Stimulated activated CD8-positive, alpha-beta memory T cell treated with anti-CD3 and anti-CD28 coated beads, Interleukin-4, amount 100 ng/mL, for 48 hours (primary cell): ENCODE measurements around the gene CALML3.
A peak's percentile ranks its signal among the peaks of the same experiment; 100 is the strongest.

Experiments
- DNase-seq: peaks from one replicate; pipeline ENCODE4 v3.0.0-alpha.2; 2020

The CALML3 gene

DNA sequence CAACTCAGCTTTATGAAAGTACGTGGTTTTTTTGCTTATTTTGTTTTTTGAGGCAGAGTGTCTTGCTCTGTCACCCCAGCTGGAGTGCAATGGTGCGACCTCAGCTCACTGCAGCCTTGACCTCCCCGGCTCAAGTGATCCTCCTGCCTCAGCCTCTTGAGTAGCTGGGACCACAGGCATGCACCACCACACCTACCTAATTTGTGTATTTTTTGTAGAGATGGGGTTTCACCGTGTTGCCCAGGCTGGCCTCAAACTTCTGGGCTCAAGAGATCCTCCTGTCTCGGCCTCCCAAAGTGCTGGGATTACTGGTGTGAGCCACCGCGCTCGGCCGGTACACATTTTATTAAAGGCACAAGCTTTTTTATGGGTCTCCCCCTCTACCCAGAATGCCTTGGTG lies 34.3 kb downstream of the CALML3 start:
- peak; percentile 14 for DNase-seq

DNA sequence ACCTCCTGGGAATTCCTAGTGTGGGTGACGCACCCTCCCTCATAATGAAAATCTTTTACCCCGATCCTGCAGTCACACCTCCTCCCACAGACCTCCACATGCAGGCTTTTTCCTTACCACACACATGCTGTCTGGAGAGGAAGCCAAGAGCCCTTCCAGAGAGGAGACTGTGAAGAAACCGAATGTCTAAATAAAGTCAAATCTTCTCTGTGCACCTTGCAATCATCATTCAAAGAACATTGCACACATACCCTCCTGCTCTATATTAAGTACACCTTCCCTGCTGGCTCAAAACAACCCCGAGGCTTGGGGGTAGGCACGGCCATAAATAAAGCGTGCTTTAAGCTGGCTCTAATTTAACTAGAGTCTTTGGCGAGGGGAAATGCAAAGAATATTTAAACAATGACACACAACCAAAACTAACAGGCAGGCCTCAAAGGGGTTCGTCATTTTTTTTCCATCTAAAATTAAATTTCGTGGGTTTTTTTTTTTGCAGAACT lies 34.9 kb downstream of the CALML3 start:
- DNase-seq: no peak

DNA sequence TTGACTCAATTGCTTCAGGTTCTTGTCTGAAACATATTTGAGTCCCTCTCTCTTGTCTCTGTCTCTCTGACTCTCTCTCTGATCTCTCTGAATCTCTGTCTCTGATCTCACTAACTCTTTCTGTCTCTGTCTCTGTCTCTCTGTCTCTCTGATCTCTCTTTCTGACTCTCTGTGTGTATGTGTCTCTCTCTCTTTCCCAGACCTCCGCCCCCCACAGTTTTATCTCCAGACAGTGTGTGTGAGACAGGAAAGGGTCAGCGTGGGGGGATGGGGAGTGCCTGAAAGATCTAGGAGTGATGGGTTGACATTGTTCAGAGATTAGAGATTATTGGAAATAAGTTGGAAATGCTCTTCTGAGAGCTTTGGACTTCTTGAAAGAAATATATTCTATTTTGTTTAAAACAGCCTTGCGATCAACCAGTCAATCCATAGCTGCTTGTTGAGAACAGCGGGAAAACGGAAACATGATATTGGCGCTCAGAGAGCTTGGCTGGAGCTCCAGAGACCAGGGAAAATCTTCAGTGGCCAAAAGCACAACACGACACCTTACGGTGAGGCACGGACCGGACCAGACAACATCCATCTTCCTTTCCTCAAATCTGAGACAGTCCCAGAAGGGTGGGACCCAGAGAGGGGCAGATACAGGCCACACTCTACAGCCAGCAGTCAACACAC lies 35.5 kb downstream of the CALML3 start:
- DNase-seq: no peak

DNA sequence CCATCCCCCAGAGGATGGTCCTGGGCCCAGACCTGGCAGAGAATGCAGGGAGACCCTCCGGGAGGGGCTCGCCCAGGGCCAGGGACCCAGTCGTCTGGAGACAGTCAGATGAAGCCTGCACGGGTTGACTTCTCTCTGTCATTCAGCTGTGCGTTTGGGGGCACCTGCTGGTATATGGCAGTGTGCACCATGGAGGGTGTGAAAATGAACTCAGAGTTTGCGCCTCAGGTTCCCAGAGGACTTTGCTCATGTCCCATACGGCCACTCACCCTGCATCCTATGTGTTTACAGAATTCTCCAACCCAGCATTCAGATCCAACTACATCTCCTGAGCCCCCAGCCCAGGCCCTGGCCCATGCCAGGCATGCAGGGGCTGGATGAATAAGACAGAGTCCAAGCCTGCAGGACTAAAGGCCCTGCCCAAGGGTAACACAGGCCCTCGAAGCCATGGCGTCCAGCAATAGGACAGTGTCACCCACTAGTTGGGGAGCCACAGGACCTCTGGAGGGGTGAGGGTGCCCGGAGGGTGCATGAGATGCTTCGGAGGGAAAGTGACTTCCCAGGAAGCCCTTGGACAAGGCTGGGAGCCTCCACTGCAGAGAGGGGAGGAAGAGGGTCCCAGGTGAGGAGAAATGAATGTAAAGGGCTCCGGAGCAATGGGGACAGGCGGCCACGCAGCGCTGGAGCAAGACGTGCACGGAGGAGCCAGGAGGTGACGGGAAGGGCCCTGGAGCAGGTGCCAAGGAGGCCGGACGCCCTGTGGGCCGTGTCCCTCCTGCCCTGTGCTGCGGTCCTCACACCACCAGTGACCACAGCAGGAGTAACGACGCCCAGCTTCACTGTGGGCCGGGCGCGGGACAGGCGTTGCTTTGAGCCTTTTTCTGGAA lies 36.3 kb downstream of the CALML3 start:
- no peak for DNase-seq

DNA sequence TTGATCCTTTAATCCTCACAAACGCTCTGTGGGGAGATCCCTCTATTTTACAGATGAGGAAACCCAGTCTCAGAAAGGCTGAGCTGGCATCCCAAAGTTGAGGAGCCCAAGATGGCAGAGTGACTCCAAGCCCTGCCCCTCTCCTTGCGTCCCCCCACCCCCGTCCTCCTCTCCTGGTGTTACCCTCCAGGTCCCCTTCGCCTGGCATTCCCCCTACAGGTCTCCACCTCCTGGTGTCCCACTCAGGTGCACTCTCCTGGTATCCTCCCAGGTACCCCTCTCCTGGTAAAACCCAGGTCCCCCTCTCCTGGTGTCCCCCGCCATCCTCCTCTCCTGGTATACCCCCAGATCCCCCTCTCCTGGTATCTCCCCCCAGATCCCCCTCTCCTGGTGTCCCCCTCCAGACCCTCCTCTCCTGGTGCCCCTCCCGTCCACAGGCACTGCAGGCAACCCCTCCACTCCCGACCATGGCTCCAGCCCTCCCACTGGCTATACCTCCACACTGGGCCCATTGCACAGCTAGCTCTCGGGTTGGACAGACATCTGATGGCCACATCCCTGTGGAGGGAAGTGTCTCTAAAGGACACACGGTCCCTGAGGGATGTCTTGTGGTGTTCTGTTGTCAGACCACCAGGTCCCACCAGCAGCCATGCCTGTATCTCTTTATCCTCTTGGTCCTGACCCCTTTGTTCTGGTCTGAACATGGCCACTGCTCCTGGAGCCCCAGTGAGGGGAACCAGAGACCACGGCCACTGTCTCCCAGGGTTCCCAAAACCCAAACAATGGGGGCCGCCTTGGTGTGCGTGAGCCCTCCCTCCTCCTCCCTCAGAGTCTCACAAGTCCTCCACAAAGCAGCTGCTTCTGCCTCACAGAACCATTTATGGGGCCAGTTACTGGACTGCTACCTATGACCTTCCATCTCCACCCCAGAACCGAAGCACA lies 37.2 kb downstream of the CALML3 start:
- no peak for DNase-seq

DNA sequence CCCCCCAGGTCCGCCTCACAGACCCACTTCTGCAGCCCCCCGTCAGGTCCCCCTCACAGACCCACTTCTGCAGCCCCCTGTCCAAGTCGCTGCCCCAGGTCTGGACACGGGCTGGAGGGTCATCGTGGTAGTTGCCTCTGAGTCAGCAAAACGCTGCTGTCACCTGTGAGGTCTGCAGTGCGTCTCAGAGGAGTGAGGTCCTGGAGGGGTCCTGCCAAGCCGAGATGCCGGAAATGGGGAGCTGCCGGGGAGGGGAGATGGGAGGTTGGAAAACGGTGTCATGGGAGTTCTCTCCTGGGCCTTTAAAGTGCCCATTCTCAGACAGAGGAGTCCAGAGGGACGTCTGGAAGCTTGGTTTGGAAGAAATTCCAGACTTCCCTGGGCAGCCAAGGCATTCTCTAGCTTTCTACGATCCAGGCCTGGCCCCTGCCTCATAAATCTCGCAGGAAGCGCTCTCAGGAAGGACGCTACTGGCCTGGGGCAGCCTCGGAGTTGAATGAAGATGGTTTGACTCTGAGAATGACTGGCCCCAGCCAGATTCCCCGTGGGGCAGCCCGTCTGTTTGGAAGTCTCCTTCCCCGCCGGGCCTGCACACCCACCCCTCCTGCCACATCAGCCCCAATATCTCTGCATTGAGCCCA lies 38.7 kb downstream of the CALML3 start:
- no peak for DNase-seq

DNA sequence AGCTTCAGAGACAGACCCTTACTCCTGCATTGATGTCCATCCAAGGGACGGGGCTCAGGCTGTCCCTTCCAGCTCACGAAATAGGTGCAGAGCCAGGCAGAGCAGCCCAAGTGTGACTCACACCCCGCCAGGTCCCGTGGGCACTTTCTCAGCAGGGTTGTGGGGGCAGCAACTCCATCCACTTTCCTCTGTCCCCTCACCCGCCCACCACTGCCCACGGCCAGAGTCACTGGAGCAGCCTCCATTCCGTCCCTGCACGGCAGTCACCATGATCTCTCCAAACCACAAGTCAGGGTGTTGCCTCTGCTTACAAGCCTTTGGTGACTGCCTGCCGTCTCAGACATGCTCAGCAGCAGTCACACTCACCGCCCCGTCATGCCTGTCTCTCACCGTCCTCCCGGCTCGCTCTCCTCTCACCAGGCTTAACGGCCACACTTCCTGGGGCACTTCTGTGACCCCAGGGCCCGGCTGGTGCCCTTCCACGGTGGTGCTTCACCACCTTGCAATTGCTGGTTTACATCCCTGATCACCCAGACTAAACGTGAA lies 39.3 kb downstream of the CALML3 start:
- DNase-seq: peak; percentile 46

DNA sequence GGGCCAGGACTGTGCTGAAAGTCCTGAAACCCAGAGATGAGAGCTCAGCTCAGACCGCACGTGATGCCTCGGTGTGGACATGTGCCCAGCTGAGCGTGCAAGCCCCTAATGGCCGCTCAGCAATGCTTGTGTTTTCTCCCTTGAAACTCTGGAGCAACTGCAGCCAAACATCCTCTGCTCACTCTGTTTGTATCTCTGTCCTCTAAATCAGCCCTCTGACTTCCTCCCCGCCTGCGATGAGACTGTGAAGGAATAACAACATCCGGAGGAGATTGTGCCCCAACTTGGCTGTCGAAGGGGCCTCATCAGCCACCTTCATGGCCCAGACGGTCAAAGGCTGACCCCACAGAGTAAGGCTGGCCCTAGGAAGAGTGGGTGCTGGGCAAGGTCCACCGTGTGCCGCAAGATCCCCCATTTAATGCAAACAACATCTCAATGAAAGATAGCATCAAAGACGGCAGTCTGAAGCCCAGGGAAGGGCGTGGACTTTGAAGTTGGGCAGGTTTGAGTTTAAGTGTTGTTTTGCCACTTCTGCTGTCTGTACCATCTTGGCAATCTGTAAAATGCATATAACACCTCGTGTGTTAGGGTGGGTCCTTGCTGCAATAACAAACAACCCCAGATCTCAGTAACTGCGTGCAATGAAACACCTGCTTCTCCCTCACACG lies 39.9 kb downstream of the CALML3 start:
- no peak for DNase-seq

DNA sequence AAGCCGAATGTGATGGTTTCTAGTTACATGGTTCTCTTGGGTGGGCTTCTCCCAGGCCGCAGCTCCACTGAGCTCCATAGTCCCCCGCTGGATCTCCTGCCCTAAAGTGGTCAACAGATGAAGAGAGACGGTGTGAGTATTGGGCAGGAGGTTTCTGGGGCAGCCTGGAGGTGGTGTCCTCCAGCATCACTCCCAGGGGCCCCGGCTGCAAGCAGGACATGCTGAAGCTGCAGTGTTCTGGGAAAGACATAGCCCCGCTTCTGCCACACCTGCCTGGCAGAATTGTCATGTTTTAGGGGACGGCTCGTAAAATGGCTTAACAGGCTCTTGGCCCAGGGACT lies 40.4 kb downstream of the CALML3 start:
- peak; percentile 20 for DNase-seq

DNA sequence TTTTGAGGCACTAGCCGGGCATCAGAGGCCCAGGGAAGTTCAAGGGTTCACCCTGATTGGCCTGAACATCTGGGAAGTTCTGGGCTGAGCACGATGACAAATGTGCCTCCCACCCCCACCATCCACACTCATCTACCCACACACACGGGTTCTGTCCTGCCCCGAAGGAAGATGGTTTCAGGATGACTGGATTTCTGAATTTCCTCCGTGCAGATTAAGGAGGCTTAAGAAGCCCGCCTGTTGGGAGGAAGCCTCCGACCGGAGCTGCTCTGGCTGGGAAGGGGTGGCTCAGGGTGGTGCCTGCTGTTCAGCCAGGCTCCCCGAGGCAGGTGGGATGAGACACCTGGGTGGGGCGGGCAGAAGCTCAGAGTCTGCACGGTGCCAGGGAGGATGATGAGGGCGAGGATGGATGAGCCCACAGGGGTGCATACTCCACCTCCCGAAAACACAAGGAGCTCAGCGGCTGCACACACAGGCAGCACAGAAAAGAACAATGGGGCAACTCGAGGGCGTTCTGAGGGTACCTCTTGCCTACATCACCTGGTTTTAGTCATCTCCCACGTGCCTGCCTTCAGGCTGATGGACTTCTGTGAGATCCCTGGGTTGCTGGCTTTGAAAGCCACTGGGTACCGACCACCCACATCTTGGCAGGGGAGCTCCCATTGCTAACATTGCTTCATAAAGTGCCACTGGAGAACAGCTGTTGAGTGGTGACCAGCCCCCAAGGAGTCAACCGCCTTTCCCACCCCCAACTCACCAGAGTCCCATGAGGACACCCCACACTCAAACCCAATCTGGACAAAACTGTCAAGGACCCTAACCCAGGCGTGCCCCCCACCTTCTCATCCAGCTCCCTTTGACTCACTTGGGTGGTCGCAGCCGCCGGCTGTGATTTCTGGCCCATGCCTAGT lies 41.2 kb downstream of the CALML3 start:
- no peak for DNase-seq

DNA sequence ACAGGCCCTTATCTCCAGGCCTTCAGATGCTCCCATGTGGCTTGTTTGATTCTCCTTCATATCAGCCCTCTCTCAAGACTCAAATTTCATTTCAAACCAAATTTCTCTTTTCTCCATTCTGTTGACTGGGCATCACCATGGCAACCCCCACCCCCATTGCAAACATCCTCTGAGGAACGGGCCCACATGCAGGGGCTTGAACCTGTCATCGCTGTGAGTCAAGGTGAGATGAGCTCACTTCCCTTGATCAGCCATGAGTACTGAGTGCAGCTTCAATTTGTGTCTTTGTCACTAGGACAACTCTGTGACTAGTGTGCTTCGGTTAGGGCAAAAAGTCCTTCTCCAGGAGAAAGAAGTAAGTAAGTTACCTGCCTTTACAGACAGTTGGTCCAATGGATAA lies 41.9 kb downstream of the CALML3 start:
- DNase-seq: peak; percentile 62

DNA sequence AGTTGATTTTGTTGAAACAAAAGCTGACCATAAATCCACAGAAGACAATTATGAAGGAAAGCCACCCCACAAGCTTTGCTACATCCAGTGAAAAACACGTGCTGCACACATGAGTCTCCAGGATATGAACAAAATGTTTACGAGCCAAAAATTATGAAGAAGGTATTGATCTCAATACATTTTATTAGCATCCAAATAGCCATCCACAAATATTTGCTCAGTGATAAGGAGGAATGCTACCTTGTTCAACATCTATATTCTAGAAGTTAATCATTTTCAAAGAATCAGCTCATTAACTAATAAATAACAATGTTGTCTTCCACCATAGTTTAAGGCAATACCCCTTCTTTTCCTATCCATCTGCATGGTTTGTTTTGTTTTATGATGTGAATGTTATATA lies 42.7 kb downstream of the CALML3 start:
- no peak for DNase-seq

DNA sequence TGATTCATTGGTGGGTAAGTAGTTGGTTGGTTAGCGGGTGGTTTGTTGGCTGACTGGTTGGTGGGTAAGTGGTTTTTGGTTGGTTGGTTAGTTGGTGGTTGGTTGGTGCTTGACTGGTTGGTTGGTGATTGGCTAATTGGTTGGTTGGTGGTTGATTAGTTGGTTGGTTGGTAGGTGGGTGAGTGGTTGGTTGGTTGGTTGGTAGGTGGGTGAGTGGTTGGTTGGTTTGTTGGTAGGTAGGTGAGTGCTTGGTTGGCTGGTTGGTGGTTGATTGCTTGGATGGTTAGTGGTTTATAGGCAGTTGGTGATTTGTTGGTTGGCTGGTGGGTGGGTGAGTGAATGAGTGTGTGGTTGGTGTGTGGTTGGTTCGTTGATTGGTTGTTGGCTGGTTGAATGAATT lies 44.2 kb downstream of the CALML3 start:
- no peak for DNase-seq

DNA sequence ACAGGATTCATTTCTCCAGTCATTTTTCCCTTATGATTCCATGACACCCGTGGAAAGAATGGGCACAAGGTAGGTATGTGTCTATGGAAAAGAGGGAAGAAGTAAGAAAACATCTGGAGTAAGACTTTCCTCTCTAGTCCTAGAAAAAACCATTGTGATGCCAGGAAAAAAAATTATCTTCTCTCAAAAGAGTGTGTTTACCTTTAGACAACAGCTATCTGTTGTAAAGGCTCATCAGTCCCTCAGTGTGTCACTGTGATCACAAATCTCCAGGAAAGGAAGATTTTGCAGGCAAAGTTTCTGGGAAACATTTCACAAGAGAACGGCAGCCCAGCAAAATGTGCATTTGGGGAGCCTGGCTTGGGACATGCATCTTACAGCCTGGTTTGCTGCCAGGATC lies 44.8 kb downstream of the CALML3 start:
- DNase-seq: no peak

DNA sequence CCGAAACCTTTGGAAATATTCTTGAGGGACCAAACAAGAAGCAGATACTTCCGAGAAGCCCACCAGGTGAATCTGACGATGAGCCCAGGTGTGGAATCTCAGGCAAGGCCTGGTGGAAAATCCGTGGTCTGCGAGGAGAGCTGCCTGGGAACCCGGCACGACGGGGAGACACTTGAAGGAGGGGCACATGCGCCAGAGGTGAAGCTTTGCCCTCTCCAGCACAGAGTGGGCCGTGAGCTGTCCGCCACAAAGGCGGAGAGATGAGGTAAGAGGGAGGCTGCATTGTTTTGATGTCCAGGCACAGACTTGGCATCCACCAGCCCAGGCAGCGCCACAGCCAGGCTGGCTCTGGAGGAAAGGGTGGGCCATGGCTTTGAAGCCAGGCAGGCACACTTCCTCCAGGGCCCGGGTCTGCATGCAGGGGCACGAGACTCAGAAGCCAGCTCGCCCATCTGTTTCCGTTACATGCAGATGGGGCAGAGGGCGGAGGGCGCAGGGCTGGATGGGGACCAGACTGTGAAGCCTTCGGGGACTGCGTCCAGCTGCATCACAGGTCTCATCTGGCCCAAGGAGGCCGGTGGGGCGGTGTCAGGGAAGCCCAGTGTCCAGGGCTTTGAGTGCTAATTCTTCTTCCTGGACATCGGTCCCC lies 45.4 kb downstream of the CALML3 start:
- DNase-seq: no peak

DNA sequence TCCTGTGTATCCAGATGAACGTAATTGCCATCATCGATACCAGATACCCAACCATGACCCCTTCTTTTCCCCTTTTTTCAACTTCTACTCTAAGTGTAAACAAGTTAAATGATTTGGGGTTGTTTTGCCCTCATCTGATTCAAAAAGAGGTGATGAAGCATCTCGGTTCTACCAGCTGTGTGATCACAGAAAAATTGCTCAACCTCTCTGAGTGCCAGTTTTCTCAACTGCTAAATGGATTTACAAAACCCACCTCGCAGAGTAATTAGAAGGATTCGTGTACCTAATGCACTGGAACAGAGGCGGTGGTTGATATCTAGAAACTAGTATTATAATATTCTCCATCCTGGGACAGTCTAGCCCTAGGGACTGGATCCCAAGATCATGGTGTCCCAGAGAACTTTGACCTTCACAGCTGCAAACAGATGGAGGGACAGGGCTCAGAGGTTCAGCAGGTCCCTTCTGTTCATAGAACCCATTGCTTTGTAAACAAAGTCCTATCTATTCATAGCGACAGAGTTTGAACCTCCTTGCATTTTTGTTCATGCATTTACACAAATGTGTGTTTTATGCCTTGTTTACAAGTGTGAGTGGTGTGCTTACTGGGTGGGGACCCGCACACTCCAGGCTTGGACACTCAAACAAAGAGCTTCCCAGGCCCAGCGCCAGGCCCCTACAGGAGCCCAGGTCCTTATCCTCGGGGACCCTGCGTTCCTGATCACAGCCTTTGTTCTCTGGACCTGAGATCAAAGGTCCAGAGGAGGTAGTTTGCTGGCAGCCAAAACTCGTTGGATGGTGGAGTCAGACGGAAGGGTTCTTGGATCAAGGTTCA lies 46.4 kb downstream of the CALML3 start:
- DNase-seq: no peak

DNA sequence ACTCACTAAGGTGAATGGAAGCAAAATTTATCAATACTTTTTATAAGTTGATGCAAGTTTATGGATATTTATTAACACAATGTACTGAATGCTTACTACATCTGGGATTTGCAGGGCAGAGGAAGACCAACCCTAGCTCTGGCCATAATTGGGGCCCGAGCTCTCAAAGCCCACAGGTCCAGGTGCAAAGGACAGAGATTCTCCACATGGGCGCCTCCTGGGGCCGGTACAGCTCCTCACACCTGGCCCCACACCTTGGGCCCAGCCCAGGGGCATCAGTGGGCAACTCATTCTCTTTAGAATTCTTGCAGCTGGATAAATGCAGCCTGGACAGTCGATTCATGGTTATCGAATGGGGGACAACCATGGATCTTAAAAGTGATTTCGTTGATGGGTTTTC lies 47.1 kb downstream of the CALML3 start:
- DNase-seq: no peak

DNA sequence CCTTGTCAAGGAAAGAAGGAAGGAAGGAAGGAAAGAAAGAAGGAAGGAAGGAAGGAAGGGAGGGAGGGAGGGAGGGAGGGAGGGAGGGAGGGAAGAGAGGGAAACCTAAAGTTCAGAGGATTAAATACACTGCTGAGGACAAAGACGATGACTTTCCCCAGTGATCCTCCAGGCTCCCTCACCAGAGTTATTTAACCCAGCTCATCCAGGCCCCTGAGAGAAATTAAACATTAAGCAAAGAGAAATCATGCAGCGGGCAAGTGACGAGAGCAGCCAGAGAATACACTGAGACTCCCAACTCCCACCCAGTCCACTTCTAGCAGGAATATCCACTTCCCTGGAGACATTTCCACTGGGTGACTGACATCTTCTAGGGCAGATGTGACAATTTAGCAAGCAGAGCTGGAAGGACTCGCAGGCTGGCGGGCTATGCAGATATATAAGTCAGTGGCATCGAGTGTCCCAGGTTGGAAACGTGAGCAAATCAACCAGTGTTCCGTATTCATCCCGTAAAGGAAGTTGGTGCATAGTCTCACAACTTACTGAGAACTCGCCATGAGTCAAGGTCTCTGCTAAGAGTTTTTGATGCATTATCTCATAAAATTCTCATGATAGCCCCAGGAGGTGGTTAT lies 48.7 kb downstream of the CALML3 start:
- no peak for DNase-seq
